Neural cell (in vitro differentiated cells): Measurements from ENCODE around the gene PRPSAP1. TPM values are rescaled to one million over a fixed set of nuclear protein-coding genes. Genes with fewer than 3 reads are reported as not detected.

Experiments used
- H2AFZ ChIP-seq: fragments of 200-600, 300-800 bp; sonication (generic), shearing (Covaris generic); 2 replicates; pipeline ENCODE4 v1.6.0; 2014; ENCODE audit warnings: low read depth, mild to moderate bottlenecking, antibody characterized with exemption, low read length, moderate library complexity
- H3F3A ChIP-seq: fragments of 200-600 bp; shearing (Covaris generic); 2 replicates; pipeline ENCODE4 v1.6.1; 2016; ENCODE audit warnings: mild to moderate bottlenecking, moderate library complexity, mixed read lengths, antibody characterized with exemption, low read length; ENCODE audit not compliant: insufficient read depth, poor library complexity, severe bottlenecking
- H3K27ac ChIP-seq: fragments of 200-600, 300-800 bp; sonication (generic), shearing (Covaris generic); 2 replicates; pipeline ENCODE4 v1.5.1; 2014; ENCODE audit warnings: mild to moderate bottlenecking, low read length, moderate library complexity
- H3K27me3 ChIP-seq: fragments of 300-800, 200-600 bp; sonication (generic), shearing (Covaris generic); 2 replicates; pipeline ENCODE4 v1.6.0; 2014; ENCODE audit warnings: mild to moderate bottlenecking, low read depth, low read length, moderate library complexity; ENCODE audit not compliant: insufficient read depth
- H3K36me3 ChIP-seq: fragments of 300-800, 200-600 bp; sonication (generic), shearing (Covaris generic); 2 replicates; pipeline ENCODE4 v1.5.1; 2014; ENCODE audit warnings: mild to moderate bottlenecking, antibody characterized with exemption, low read length, moderate library complexity; ENCODE audit not compliant: insufficient read depth
- H3K4me2 ChIP-seq: fragments of 300-800, 200-600 bp; sonication (generic), shearing (Covaris generic); 2 replicates; pipeline ENCODE4 v1.6.0; 2014; ENCODE audit warnings: mild to moderate bottlenecking, low read length
- H3K4me3 ChIP-seq: fragments of 300-800, 200-600 bp; sonication (generic), shearing (Covaris generic); 2 replicates; pipeline ENCODE4 v1.5.1; 2014; ENCODE audit warnings: mild to moderate bottlenecking, low read length, moderate library complexity
- H3K79me2 ChIP-seq: fragments of 200-600 bp; shearing (Covaris generic); replicated peaks from 2 replicates; pipeline ENCODE4 v1.6.0; 2014; ENCODE audit warnings: mild to moderate bottlenecking, low read length, moderate library complexity; ENCODE audit not compliant: insufficient read depth
- H3K9ac ChIP-seq: fragments of 300-800, 200-600 bp; sonication (generic), shearing (Covaris generic); 2 replicates; pipeline ENCODE4 v1.6.1; 2016; ENCODE audit warnings: mild to moderate bottlenecking, low read length, mixed read lengths
- H3K9me2 ChIP-seq: fragments of 200-600 bp; shearing (Covaris generic); 2 replicates; pipeline ENCODE4 v1.6.1; 2016; ENCODE audit warnings: mild to moderate bottlenecking, low read length, mixed read lengths; ENCODE audit not compliant: insufficient read depth
- H3K9me3 ChIP-seq: fragments of 200-600, 300-800 bp; sonication (generic), shearing (Covaris generic); 2 replicates; pipeline ENCODE4 v1.6.1; 2016; ENCODE audit warnings: mild to moderate bottlenecking, mixed run types, low read length, moderate library complexity, mixed read lengths
- H4K20me1 ChIP-seq: fragments of 200-600 bp; shearing (Covaris generic); 2 replicates; pipeline ENCODE4 v1.6.1; 2016; ENCODE audit warnings: mild to moderate bottlenecking, mixed run types; ENCODE audit not compliant: insufficient read depth
- CTCF ChIP-seq: fragments of 450-650 bp; IDR thresholded peaks from 2 replicates; pipeline ENCODE4 v1.5.1; 2014; ENCODE audit warnings: antibody characterized with exemption, mild to moderate bottlenecking, moderate library complexity; ENCODE audit not compliant: poor library complexity, severe bottlenecking
- EP300 ChIP-seq: fragments of 450-650 bp; conservative IDR thresholded peaks from 2 replicates; pipeline ENCODE4 v1.6.1; 2014; ENCODE audit warnings: antibody characterized with exemption, mild to moderate bottlenecking, moderate library complexity; ENCODE audit not compliant: poor library complexity, severe bottlenecking
- EZH2 ChIP-seq: fragments of 200-600, 300-800 bp; shearing (Covaris generic), sonication (generic); IDR thresholded peaks from 2 replicates; pipeline ENCODE4 v1.6.1; 2014; ENCODE audit warnings: antibody characterized with exemption, low read length, borderline replicate concordance, mild to moderate bottlenecking; ENCODE audit not compliant: insufficient read depth, poor library complexity, severe bottlenecking
- MXI1 ChIP-seq: fragments of 450-650 bp; conservative IDR thresholded peaks from 2 replicates; pipeline ENCODE4 v1.6.1; 2014; ENCODE audit warnings: antibody characterized with exemption, mild to moderate bottlenecking; ENCODE audit not compliant: poor library complexity, severe bottlenecking
- POLR2AphosphoS5 ChIP-seq: IDR thresholded peaks from 2 replicates; pipeline ENCODE4 v1.6.1; 2012
- RAD21 ChIP-seq: fragments of 450-650 bp; conservative IDR thresholded peaks from 2 replicates; pipeline ENCODE4 v1.6.1; 2014; ENCODE audit warnings: antibody characterized with exemption, mild to moderate bottlenecking, moderate library complexity
- REST ChIP-seq: IDR thresholded peaks from 2 replicates; pipeline ENCODE4 v1.6.1; 2012; ENCODE audit warnings: borderline replicate concordance
- SMC3 ChIP-seq: fragments of 450-650 bp; conservative IDR thresholded peaks from 2 replicates; pipeline ENCODE4 v1.6.1; 2014; ENCODE audit warnings: antibody characterized with exemption, mild to moderate bottlenecking, moderate library complexity; ENCODE audit not compliant: poor library complexity
- TAF1 ChIP-seq: IDR thresholded peaks from 2 replicates; pipeline ENCODE4 v1.6.1; 2012; ENCODE audit warnings: low read depth
- polyA plus RNA-seq: library from polyadenylated mRNA; depleted of rRNA; stranded (reverse); fragments of >200 nt; gene quantifications from 2 replicates; pipeline ENCODE4 v1.2.3, GENCODE V29; 2014

PRPSAP1 gene
- polyA plus RNA-seq, 1 donor from 2014 or later, result 73.8 TPM

- H3K4me2 ChIP-seq, result no peak overlapping the region
- peaks cover 4% of the 10 kb centered on the region for H3K27me3 ChIP-seq
- H2AFZ ChIP-seq, result no peak overlapping the region
- no peaks in the 10 kb centered on the region for H4K20me1 ChIP-seq
- H3K9me3 ChIP-seq, result no peaks in the 10 kb centered on the region
- no peaks in the 10 kb centered on the region for H3K9me2 ChIP-seq
- H3K36me3 ChIP-seq, result peaks cover 8% of the 10 kb centered on the region
- no peak overlapping the region for H3K4me3 ChIP-seq
- no peak overlapping the region for H3K27ac ChIP-seq
- H3F3A ChIP-seq, result no peaks in the 10 kb centered on the region
- TF ChIP-seq SMC3 (no peak), EZH2 (no peak), RAD21 (no peak), TAF1 (no peak), REST (no peak), EP300 (no peak), CTCF (no peak), POLR2AphosphoS5 (no peak), MXI1 (no peak)
- H3K79me2 ChIP-seq, result no peaks in the 10 kb centered on the region
- H3K9ac ChIP-seq, result no peak overlapping the region
Observed at GRCh38 chr17:76391200-76391715, 37.5 kb upstream of the PRPSAP1 start.

GRCh38 chr17:76390003-76390421 lies 36.3 kb upstream of the PRPSAP1 start:
- no peak for TF ChIP-seq TAF1
- TF ChIP-seq RAD21, result no peak
- TF ChIP-seq POLR2AphosphoS5, result no peak
- TF ChIP-seq SMC3, result no peak
- TF ChIP-seq CTCF, result no peak
- no peak for TF ChIP-seq EP300
- no peak for TF ChIP-seq MXI1
- TF ChIP-seq EZH2, result no peak
- TF ChIP-seq REST, result no peak
- Histone ChIP-seq H3F3A (no peaks in the 10 kb centered on the region), H3K79me2 (no peaks in the 10 kb centered on the region), H3K9ac (no peak overlapping the region), H2AFZ (no peak overlapping the region), H3K27me3 (peaks cover 17% of the 10 kb centered on the region), H3K27ac (no peak overlapping the region), H3K36me3 (peaks cover 8% of the 10 kb centered on the region), H3K9me3 (no peaks in the 10 kb centered on the region), H3K4me2 (no peak overlapping the region), H3K9me2 (no peaks in the 10 kb centered on the region), H3K4me3 (no peak overlapping the region), H4K20me1 (no peaks in the 10 kb centered on the region)
